Tibial artery (tissue), 4 donors: ENCODE measurements around the gene PRG2.

Experiments
- DNase-seq, 2 donors: peaks; one replicate each; pipeline ENCODE4 v3.0.0-alpha.2; 2019
- H3K27ac ChIP-seq, 2 donors: fragments of 200-600 bp; sonication (generic) in 1 of 2; 1 replicate in 1 of 2; 2 replicates in 1 of 2; pipeline ENCODE4 v1.5.1; 2018 to 2019; ENCODE audit warnings: mild to moderate bottlenecking in 1 of 2
- H3K27me3 ChIP-seq, 2 donors: fragments of 200-600 bp; sonication (generic) in 1 of 2; one replicate each; pipeline versions ENCODE4 v1.5.1 to v1.6.0; 2016 to 2019
- H3K36me3 ChIP-seq, 3 donors: fragments of 200-600 bp; sonication (generic) in 2 of 3; one replicate each; pipeline ENCODE4 v1.5.1; 2016 to 2019; ENCODE audit warnings: mild to moderate bottlenecking in 2 of 3
- H3K4me1 ChIP-seq, 4 donors: fragments of 200-600 bp; sonication (generic) in 2 of 4; 1 replicate in 3 of 4; 2 replicates in 1 of 4; pipeline ENCODE4 v1.5.1; 2016 to 2019
- H3K4me3 ChIP-seq, 2 donors: fragments of 200-600 bp; sonication (generic) in 1 of 2; 1 replicate in 1 of 2; 2 replicates in 1 of 2; pipeline ENCODE4 v1.5.1; 2018 to 2019; ENCODE audit warnings: mild to moderate bottlenecking in 2 of 2
- H3K9me3 ChIP-seq, 3 donors: fragments of 200-600 bp; sonication (generic) in 1 of 3; one replicate each; pipeline ENCODE4 v1.5.1; 2016 to 2019
- CTCF ChIP-seq, 2 experiments: fragments of 200-600 bp in 1 of 2; fragments of 450-650 bp in 1 of 2; IDR thresholded peaks; one replicate each; pipeline ENCODE4 v1.5.1; 2017 to 2019; ENCODE audit warnings: antibody characterized with exemption in 2 of 2, mild to moderate bottlenecking in 1 of 2, moderate library complexity in 1 of 2
- intact Hi-C: fragments of 100-400 bp; cut with DNase I; formaldehyde crosslinking; loops from one replicate; pipeline ENCODE4 v1.15.0; 2023; ENCODE audit warnings: low total_unique reads

PRG2 gene

GRCh38 chr11:57387289-57388030, 3.0 kb downstream of the PRG2 start:
- intact Hi-C loops = no loop called here
- Histone ChIP-seq H3K27ac (no peak overlapping the region), H3K27me3 (peaks cover 0 to under 1% of the 10 kb centered on the region in 2 donors), H3K4me3 (no peak overlapping the region), H3K9me3 (no peaks in the 10 kb centered on the region), H3K36me3 (no peaks in the 10 kb centered on the region), H3K4me1 (no peaks in the 10 kb centered on the region)
- no peak for DNase-seq
- TF ChIP-seq CTCF (IDR thresholded peaks at IDR 0.05) = no peak

GRCh38 chr11:57386178-57386940, 4.1 kb downstream of the PRG2 start:
- no peak for TF ChIP-seq CTCF (IDR thresholded peaks at IDR 0.05)
- Histone ChIP-seq H3K4me1 (no peaks in the 10 kb centered on the region), H3K27ac (no peak overlapping the region), H3K4me3 (no peak overlapping the region), H3K27me3 (peaks cover 0 to 4% of the 10 kb centered on the region in 2 donors), H3K9me3 (no peaks in the 10 kb centered on the region), H3K36me3 (no peaks in the 10 kb centered on the region)
- intact Hi-C loops = no loop called here
- no peak for DNase-seq

GRCh38 chr11:57380975-57381374, 9.5 kb downstream of the PRG2 start, which contains the start of gene PRG3:
PRG3 (minus strand) TSS chr11:57381150; CDS start chr11:57380708, 442 bp downstream.
- no peaks in the 10 kb centered on the region for H3K9me3 ChIP-seq
- no peak for DNase-seq
- intact Hi-C loops = no loop called here
- TF ChIP-seq CTCF (IDR thresholded peaks at IDR 0.05) = no peak
- H3K4me1 ChIP-seq = no peaks in the 10 kb centered on the region
- H3K4me3 ChIP-seq = no peak within 1 kb of the TSS
- no peaks in the 10 kb centered on the region for H3K36me3 ChIP-seq
- H3K27ac ChIP-seq = no peak within 1 kb of the TSS
- peaks cover 0 to 29% of the 10 kb centered on the region in 2 donors for H3K27me3 ChIP-seq

- DNase-seq = no peak
- Histone ChIP-seq H3K27ac (no peak overlapping the region), H3K4me1 (no peaks in the 10 kb centered on the region), H3K4me3 (no peak overlapping the region), H3K36me3 (no peaks in the 10 kb centered on the region), H3K27me3 (peaks cover 0 to 29% of the 10 kb centered on the region in 2 donors), H3K9me3 (no peaks in the 10 kb centered on the region)
- intact Hi-C loops = no loop called here
- TF ChIP-seq CTCF (IDR thresholded peaks at IDR 0.05) = no peak
Observed at GRCh38 chr11:57379732-57380131, 10.7 kb downstream of the PRG2 start.

DNA sequence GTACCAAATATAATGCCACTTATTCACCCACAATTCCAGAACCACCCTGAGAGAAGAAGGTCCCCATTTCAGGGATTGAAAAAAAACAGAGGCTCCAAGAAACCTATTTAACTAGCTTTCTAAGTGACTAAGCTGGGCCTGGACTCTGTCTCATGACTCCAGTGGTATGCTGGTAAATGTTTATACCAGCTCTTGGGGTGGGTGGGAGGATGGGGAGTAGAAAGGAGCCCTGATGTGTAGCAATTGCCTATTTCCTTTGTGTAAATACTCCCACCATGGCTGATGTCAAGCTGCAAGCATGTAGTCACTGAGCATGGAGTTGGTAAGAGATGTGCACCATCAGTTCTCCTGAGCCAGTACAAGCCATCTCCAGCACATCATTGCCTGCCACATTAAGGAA, 12.3 kb downstream of the PRG2 start:
- Histone ChIP-seq H3K27me3 (peaks cover 0 to 29% of the 10 kb centered on the region in 2 donors), H3K27ac (no peak overlapping the region), H3K9me3 (no peaks in the 10 kb centered on the region), H3K4me3 (no peak overlapping the region), H3K36me3 (no peaks in the 10 kb centered on the region), H3K4me1 (no peaks in the 10 kb centered on the region)
- intact Hi-C loops = no loop called here
- no peak for DNase-seq
- no peak for TF ChIP-seq CTCF (IDR thresholded peaks at IDR 0.05)
